Upper lobe of left lung (tissue), 6 donors: ENCODE measurements around the gene IGSF3. TPM values are rescaled to one million over a fixed set of nuclear protein-coding genes. Genes with fewer than 3 reads are reported as not detected.
A peak's percentile ranks its signal among the peaks of the same experiment; 100 is the strongest.

Experiments
- ATAC-seq, 2 donors: fragments of 200-7000 bp; cut with Tn5 transposase; one replicate each; pipeline ENCODE4 v1.9.1; 2022; ENCODE audit warnings: mild to moderate bottlenecking in 2 of 2, moderate library complexity in 2 of 2; ENCODE audit not compliant: low FRiP score in 2 of 2
- DNase-seq, 2 donors: peaks; one replicate each; pipeline ENCODE4 v3.0.0-alpha.2; 2019 to 2020
- H3K27ac ChIP-seq, 4 donors: fragments of 200-600 bp; sonication (generic); one replicate each; pipeline ENCODE4 v1.5.1; 2016 to 2019
- H3K27me3 ChIP-seq, 4 donors: fragments of 200-600 bp; sonication (generic); one replicate each; pipeline ENCODE4 v1.5.1; 2017 to 2019
- H3K36me3 ChIP-seq, 4 donors: fragments of 200-600 bp; sonication (generic); one replicate each; pipeline ENCODE4 v1.5.1; 2016 to 2019
- H3K4me1 ChIP-seq, 4 donors: fragments of 200-600 bp; sonication (generic); one replicate each; pipeline ENCODE4 v1.5.1; 2018 to 2019
- H3K4me3 ChIP-seq, 4 donors: fragments of 200-600 bp; sonication (generic); one replicate each; pipeline ENCODE4 v1.5.1; 2017 to 2019; ENCODE audit warnings: mild to moderate bottlenecking in 2 of 4, moderate library complexity in 1 of 4
- H3K9me3 ChIP-seq, 4 donors: fragments of 200-600 bp; sonication (generic); one replicate each; pipeline ENCODE4 v1.5.1; 2018 to 2019
- EP300 ChIP-seq, 4 donors: sonication (generic); formaldehyde crosslinking; IDR thresholded peaks; one replicate each; pipeline ENCODE4 v1.5.1; 2017; ENCODE audit warnings: antibody characterized with exemption in 4 of 4, control low read depth in 2 of 4
- POLR2A ChIP-seq, 4 donors: fragments of 450-650 bp; IDR thresholded peaks; one replicate each; pipeline ENCODE4 v1.5.1; 2016 to 2017; ENCODE audit warnings: antibody characterized with exemption in 4 of 4, mild to moderate bottlenecking in 2 of 4
- POLR2AphosphoS5 ChIP-seq, 2 donors: sonication (generic); formaldehyde crosslinking; IDR thresholded peaks; one replicate each; pipeline ENCODE4 v1.5.1; 2017; ENCODE audit warnings: antibody characterized with exemption in 2 of 2
- WGBS, 2 donors: methylation state at CpG; one replicate each; pipeline ENCODE4 v1.1.5; 2017 to 2018; 5-methylcytosine and 5-hydroxymethylcytosine counted together
- total RNA-seq, 6 donors: library from RNA; depleted of rRNA in 4 of 6; stranded (reverse); fragments of >200 nt in 4 of 6; gene quantifications; one replicate each; pipeline versions ENCODE4 v1.1.0 to v1.2.1, GENCODE V29; 2016 to 2021
- TF ChIP-seq, protein P1 (sequence below), 6 experiments: fragments of 450-650 bp in 4 of 6; fragments of 200-600 bp in 2 of 6; sonication (generic) in 2 of 6; IDR thresholded peaks; one replicate each; pipeline ENCODE4 v1.5.1; 2016 to 2019; ENCODE audit warnings: antibody characterized with exemption in 6 of 6
- donor health status: DM: no; HTN: no; CAD: no; lungs with moderate emphysema.
- donor health status: DM: no; HTN: yes; CAD: no; lungs with severe emphysema.

IGSF3 gene
- total RNA-seq, 6 donors from 2014 or later: 15.1 to 28.3 (median 23.7) TPM

GRCh38 chr1:116546354-116546977 is 121.1 kb downstream of the IGSF3 start:
- Histone ChIP-seq H3K36me3 (peaks cover 4 to 25% (median 17%) of the 10 kb centered on the region in 4 donors), H3K27me3 (no peaks in the 10 kb centered on the region), H3K4me3 (no peak overlapping the region), H3K27ac (no peak overlapping the region), H3K4me1 (peaks cover 0 to 3% (median 1%) of the 10 kb centered on the region in 4 donors), H3K9me3 (no peaks in the 10 kb centered on the region)
- ATAC-seq (no peak), DNase-seq (no peak)
- TF ChIP-seq, protein P1, sequence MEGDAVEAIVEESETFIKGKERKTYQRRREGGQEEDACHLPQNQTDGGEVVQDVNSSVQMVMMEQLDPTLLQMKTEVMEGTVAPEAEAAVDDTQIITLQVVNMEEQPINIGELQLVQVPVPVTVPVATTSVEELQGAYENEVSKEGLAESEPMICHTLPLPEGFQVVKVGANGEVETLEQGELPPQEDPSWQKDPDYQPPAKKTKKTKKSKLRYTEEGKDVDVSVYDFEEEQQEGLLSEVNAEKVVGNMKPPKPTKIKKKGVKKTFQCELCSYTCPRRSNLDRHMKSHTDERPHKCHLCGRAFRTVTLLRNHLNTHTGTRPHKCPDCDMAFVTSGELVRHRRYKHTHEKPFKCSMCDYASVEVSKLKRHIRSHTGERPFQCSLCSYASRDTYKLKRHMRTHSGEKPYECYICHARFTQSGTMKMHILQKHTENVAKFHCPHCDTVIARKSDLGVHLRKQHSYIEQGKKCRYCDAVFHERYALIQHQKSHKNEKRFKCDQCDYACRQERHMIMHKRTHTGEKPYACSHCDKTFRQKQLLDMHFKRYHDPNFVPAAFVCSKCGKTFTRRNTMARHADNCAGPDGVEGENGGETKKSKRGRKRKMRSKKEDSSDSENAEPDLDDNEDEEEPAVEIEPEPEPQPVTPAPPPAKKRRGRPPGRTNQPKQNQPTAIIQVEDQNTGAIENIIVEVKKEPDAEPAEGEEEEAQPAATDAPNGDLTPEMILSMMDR (IDR thresholded peaks at IDR 0.05): no peak
- TF ChIP-seq EP300 (IDR thresholded peaks at IDR 0.05): no peak
- no peak for TF ChIP-seq POLR2AphosphoS5 (IDR thresholded peaks at IDR 0.05)
- 88 to 92% methylated on average over 4 of the region's 4 CpGs for WGBS, 2 donors

DNA sequence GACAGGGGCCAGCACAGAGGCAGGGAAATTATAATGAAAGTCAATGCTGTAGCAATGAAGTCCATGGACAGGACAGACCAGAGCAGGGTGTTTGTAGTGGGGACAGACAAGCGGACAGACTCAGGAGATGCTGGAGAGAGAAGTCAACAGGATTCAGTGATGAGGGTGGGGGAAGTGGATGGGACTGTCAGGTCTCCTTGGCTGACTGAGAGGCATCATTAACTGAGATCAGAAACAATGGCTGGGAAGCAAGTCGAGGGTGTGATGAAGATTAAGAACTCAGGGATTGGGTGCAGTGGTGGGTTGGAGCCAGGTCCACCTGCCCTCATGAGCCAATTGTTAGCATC is 122.2 kb downstream of the IGSF3 start:
- TF ChIP-seq EP300 (IDR thresholded peaks at IDR 0.05) (no peak), POLR2AphosphoS5 (IDR thresholded peaks at IDR 0.05) (no peak), POLR2A (IDR thresholded peaks at IDR 0.05) (no peak)
- TF ChIP-seq, protein P1 (IDR thresholded peaks at IDR 0.05): no peak
- Histone ChIP-seq H3K4me1 (peaks cover 2 to 8% (median 6%) of the 10 kb centered on the region in 4 donors), H3K36me3 (peaks cover 4 to 31% (median 17%) of the 10 kb centered on the region in 4 donors), H3K9me3 (no peaks in the 10 kb centered on the region), H3K4me3 (no peak overlapping the region), H3K27me3 (no peaks in the 10 kb centered on the region), H3K27ac (peak overlapping the region in 1 of 4 donors; percentile 33)
- ATAC-seq: no peak
- DNase-seq: no peak
- WGBS, 2 donors: 87 to 92% methylated on average over 2 of the region's 2 CpGs

DNA sequence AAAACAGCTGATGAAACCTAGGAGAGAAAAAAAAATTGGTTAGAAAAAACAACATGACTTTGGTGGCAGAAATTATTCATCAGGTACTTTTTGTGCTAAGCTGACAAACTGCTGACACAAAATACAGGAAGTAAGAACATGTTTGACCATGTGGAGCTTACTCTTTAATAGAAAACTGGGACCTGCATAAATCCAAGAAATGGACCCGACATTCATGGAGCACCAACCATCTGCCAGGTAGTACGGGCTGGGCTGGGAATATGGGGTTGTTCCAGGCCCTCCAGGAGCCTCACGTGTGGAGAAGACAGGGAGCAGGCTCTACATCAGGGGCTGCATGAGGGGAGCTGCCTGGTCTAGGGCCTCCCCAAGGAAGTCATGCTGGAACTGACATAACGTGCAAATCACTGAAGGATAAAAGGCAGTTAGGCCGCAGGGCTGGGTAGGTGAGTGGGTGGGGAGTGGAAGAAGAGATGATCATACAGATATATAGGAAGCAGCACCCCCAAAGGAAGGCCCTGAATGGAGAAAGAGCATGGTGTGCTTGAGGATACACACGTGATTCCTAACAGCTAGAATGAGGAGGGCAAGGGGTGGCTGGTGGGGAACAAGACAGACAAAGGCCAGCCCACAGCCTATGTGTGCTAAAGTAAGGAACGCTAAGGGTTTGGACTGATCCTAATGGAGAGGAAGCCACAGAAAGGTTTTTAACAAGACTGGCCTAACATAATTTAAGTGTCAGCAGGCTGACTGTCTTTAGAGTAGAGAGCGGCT is 122.8 kb downstream of the IGSF3 start:
- no peaks in the 10 kb centered on the region for H3K9me3 ChIP-seq
- ATAC-seq: no peak
- 92 to 94% methylated on average over 8 of the region's 8 CpGs for WGBS, 2 donors

GRCh38 chr1:116540088-116540487 is 127.4 kb downstream of the IGSF3 start:
- TF ChIP-seq, protein P1 (IDR thresholded peaks at IDR 0.05): no peak
- TF ChIP-seq EP300 (IDR thresholded peaks at IDR 0.05): no peak
- TF ChIP-seq POLR2AphosphoS5 (IDR thresholded peaks at IDR 0.05): no peak
- TF ChIP-seq POLR2A (IDR thresholded peaks at IDR 0.05): no peak
- H3K36me3 ChIP-seq: peaks cover 7 to 52% (median 30%) of the 10 kb centered on the region in 4 donors

More for the DNA sequence above, 122.8 kb downstream of the IGSF3 start:
- Histone ChIP-seq H3K36me3 (peaks cover 4 to 31% (median 17%) of the 10 kb centered on the region in 4 donors), H3K4me3 (no peak overlapping the region), H3K27me3 (no peaks in the 10 kb centered on the region), H3K4me1 (peaks cover 5 to 12% (median 7%) of the 10 kb centered on the region in 4 donors), H3K27ac (peak overlapping the region in 1 of 4 donors; percentile 33)
- no peak for DNase-seq
- TF ChIP-seq POLR2A (IDR thresholded peaks at IDR 0.05): no peak
- no peak for TF ChIP-seq POLR2AphosphoS5 (IDR thresholded peaks at IDR 0.05)
- TF ChIP-seq, protein P1 (IDR thresholded peaks at IDR 0.05): no peak
- TF ChIP-seq EP300 (IDR thresholded peaks at IDR 0.05): no peak

More at GRCh38 chr1:116540088-116540487, 127.4 kb downstream of the IGSF3 start:
- H3K27ac ChIP-seq: peak overlapping the region in 1 of 4 donors; percentile 65
- peaks cover 6 to 15% (median 10%) of the 10 kb centered on the region in 4 donors for H3K4me1 ChIP-seq
- ATAC-seq (no peak), DNase-seq (no peak)
- H3K27me3 ChIP-seq: no peaks in the 10 kb centered on the region
- H3K9me3 ChIP-seq: no peaks in the 10 kb centered on the region
- no peak overlapping the region for H3K4me3 ChIP-seq
